ENCODE data around the gene FGF9.

The FGF9 gene

GRCh38 chr13:21719463-21719862 is 48.6 kb downstream of the FGF9 start:
- no peak for DNase-seq

GRCh38 chr13:21723807-21724505 is 53.1 kb downstream of the FGF9 start:
- no peak for DNase-seq

DNA sequence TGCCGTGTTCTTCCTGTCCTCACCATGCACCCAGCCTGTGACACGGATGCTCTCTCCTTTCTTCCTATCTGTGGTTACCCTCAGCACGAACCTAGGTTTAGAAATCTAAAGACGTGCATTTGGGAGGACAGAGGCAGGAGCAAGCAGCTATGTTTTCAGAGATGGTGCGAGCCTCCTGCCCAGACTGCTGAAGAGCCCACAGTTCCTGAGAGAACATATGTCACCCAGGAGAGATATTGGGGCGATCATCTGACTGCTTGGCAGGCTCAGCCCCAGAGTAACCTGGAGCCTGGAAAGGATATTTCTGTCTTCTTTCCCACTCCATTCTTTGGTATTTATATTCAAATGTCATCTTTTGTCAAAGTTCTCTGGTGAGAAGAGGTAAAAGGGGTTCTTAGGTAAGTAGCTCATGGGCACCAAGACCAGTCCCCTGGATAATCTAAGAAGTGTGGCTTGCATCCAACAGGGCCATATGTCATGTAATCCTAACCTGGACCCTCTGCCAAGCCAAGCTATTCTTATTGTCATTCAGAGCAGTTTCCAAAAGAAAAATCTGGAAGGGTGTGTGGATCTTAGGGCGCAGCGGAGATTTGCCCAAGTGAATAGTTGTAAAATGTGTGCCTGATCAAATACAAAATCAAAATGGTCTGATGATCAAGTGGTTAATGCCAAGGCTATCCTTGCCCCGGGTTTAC is 59.5 kb downstream of the FGF9 start:
- DNase-seq = no peak

GRCh38 chr13:21733475-21734263 is 62.8 kb downstream of the FGF9 start:
- DNase-seq = no peak

GRCh38 chr13:21734961-21735360 is 64.1 kb downstream of the FGF9 start:
- no peak for DNase-seq

GRCh38 chr13:21735701-21736401 is 65.0 kb downstream of the FGF9 start:
- no peak for DNase-seq

DNA sequence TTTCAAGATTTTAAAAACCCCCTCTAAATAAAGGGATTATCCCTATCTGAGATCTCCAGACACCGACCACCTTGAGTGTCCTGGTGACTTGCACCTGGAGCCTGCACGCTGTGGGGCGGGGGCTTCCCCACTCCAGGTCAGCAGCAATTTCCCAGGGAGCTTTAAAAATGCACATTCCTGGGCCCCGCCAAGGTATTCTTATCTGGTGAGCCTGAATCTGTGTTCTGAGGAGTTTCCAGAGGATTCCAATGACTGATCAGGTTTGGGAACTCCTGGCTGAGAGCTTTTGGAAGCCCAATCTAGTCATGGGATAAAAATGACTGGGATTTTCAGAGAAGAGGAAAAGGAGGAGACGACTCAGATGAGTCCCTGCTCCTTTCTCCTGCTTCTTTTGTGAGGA is 66.1 kb downstream of the FGF9 start:
- DNase-seq = no peak

- DNase-seq = no peak
Observed at GRCh38 chr13:21738630-21739029, 67.8 kb downstream of the FGF9 start.

GRCh38 chr13:21739771-21740170 is 68.9 kb downstream of the FGF9 start:
- DNase-seq = no peak

DNA sequence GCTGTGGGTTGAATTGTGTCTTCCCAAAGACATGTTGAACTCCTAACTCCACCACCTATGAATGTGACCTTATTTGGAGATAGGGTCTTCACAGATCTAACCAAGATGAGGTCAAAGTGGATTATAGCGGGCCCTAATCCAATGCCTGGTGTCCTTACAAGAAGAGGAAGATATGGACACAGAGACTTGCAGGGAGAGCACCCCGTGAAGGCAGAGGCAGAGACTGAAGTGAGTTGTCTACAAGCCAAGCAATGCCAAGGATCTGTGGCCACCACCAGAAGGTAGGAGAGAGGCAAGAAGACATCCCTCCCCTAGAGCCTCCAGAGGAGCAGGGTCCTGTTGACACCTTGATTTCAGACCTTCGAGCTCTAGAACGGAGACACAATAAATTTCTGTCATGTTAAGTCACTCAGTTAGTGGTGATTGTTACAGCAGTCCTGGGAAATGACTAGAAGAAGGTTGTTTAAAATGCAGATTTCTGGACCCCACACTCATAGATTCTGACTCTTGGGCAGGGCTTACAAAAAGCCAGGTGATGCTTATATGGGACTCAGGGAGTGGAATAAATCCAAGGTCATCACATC is 70.6 kb downstream of the FGF9 start:
- no peak for DNase-seq

- DNase-seq = no peak
Observed at GRCh38 chr13:21742096-21742495, 71.2 kb downstream of the FGF9 start.

DNA sequence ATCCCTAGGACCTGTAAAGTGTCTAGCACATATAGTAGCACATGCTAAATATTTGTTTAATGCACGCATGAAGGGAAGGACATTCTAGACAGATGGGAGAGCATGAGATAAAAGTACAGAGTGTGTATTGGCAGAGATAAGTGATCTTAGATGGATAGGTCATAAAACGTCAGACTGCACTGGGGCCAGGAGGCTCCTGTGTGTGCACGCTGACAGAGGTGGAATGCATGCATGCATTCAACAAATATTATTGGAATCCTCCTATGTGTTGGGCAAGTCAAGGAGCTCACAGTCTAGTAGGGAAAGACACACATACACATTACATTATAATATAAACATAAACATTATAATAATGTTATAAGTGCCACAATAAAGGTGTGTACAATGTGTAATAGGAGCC is 73.3 kb downstream of the FGF9 start:
- DNase-seq = no peak

DNA sequence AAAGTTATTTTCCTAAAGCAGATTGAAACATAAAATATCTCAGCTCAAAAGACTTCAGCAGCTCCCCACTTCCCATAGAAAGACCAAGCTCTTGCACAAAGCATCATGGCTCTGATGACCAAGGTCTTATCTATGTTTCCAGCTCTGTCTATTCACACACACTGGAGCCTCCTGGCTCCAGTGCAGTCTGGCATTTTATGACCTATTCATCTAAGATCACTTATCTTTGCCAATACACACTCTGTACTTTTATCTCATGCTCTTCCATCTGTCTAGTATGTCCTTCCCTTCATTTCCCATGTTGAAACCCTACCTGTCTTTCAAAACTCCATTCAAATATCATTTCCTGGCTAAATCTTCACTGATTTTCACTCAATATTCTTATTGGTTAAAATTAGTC is 74.4 kb downstream of the FGF9 start:
- DNase-seq = no peak

DNA sequence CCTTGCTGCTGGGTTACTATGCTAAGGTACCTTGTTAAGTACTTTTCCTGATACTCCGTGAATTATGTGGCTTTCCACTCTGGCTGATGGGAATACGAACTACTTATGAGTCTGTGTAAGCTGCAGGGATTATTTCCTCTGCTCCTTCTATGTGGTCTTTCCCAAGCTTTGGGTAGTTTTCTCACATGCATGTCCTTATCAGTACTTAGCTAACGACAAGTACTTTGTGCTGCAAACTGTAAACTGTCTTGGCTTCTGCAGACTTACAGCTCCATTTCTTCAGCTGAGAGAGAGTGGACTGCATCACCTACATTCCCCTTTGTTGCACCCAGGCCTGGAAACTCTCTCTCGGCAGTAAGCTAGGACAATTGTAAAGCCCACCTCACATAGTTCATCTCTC is 76.6 kb downstream of the FGF9 start:
- no peak for DNase-seq

DNA sequence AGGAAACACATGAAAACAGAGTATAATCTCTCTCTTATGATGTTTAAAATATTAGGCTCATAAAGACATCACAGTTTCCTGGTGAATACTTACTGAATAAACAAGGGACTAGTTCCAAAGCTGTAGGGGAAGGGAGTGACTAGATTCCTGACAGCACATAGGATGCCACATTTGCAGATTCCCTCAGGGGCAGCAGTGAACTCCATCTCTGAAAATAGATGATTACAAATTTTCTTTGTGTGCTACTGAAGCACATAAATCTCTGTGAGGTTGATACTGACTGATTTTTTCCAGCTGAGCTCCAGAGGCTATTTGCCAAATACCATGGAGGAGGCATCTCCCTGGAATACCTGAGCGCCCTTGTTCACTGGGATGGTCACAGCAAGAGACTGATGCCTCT is 77.3 kb downstream of the FGF9 start:
- DNase-seq = no peak

GRCh38 chr13:21749410-21749809 is 78.5 kb downstream of the FGF9 start:
- no peak for DNase-seq

DNA sequence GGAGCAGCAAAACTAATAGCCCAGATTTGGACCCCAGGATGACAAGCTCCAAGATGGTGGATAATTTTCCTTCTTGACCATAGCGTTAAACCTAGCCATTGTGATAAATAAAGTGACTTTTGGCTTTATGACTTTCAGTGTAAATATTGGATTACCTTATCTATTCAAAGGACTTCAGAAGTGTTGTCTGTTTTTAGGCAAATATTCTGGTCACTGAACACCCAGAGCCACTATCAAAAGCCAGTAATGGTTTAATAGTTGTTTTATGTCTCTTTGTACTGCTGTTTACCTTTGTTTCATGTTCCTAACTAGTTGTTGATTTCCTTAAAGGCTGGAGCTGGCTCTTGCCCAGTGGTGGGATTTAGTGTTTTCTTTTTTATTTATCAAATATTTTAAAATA is 81.6 kb downstream of the FGF9 start:
- no peak for DNase-seq

GRCh38 chr13:21753117-21753729 is 82.3 kb downstream of the FGF9 start:
- no peak for DNase-seq

All from NCI-H2081 treated with DMSO at 0.1 percent for 48 hours (cell line).